NCI-H1930 (cell line): ENCODE data around the gene CAST.

Experiments
- DNase-seq, 2 experiments: peaks; one replicate each; lab custom pipeline; 2025; lab: John Stamatoyannopoulos, UW

CAST gene

DNA sequence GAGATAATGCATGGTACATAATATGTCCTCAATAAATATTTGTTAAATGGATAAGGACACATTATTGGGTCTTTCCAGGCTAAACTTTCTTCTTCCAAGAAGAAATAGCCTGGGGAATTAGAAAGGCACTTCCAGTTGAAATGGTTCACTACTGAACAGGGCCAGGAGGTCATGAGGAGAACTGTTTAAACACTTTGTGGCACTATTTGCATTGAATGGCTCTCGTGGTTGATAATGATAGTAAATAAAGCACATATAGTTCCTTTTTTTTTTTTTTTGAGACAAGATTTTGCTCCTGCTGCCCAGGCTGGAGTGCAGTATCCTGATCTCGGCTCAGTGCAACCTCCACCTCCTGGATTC is 19.9 kb upstream of the CAST start:
- DNase-seq, result no peak

DNA sequence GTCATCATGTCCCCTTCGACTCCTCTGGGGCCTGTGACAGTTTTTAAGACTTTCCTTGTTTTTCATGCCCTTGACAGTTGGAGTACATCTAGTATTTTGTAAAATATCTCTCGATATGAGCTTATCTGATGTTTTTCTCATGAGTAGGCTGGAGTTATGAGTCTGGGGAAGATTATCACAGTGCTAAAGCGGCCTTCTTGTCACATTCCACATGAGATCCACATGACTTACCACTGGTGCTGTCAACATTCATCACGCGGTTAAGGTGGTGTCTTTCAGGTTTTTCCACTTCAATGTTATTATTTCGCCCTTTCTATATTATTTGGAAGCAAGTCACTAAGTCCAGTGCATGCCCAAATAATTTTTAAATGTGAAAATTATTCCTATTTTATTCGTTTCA is 17.1 kb upstream of the CAST start:
- DNase-seq, result no peak

DNA sequence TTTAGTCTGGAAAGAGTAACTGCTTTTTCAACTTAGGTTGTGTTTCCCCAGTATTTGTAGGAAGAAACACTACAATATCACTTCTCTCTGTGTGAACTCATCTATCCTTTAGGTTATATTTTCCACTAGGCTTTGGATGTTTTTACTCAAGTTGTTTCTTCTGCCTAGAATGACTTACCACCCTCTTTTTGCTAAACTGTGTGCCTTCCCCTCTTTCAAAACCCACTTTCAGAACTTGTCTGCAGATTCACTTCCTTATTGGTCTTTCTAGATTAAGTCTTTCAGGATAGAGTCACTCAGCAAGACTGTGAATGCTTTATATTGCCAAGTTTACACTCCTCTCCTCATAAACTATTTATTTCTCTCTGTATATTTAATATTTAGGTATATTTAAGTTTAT is 14.2 kb upstream of the CAST start:
- DNase-seq, result no peak

DNA sequence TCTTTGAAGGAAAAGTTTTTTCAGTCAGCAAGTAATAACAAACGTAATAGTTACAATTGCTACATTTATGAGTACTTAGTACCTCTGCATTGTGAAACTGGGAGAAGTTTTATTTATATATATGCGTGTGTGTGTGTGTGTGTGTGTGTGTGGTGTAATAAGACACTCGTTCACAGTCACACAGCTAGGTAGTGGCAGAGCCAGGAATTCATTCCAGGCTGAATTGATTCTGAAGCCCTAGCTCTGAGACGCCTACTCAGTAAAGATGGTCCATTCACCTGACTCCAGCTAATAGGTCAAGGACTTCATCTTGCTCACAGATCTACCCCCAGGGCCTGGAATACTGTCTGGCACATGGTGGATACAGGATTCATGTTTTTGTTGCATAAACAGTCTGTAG is 13.6 kb upstream of the CAST start:
- no peak for DNase-seq

DNA sequence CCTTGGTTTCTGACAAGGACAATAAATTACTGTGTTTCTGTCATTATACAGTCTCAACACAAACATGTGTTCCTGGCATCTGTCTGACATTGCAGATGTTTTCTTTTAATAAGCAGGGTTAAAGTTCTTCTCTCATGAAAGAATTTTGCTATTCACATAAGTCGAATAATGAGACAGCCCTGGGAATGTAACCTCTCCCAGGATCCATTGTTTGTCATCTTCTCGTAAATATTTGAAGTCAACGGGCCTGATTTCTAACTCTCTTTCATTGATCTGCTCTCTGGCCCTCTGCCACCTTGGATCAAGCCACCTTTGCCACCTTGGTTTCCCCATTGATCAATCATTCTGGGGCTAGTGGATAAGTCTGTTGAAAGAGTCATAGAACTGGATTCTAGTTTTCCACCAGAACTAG is 12.9 kb upstream of the CAST start:
- DNase-seq, result no peak

DNA sequence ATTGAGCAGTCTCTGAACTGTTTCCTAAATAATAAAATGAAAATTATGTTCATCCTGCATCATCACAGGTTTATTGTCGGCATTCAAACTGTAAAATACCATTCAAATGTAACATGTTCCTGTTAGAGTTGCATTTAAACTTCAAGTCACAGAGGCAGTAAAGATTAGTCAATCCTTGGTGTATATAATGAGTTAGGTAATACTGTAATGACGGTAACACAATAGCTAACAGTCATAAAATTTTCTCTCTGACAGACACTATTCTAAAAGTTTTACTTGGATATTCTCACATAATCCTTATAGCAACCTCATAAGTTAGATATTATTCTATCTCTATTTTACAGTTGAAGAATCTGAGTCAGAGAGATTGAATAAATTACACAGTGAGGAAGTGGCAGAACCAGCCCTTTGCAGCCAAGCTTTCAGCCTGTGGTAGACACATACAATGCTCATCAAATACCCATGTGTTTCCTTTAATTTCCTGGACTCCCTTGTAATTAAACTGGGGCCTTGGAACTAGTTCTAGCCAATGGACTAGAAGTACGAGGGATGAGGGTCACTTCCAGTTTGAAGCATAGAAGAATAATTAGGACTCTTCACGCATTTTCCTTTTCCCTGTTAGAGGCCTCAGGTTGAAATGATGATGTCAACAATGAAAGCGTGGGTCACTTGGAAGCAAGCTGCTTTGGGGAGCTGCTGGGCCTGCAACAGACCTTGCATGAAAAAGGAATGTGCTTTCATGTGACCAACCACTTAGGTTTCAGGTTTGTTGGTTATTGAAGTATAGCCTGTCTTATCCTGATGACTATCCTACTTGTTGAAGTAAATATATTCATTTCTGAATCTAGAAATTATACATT is 12.3 kb upstream of the CAST start:
- no peak for DNase-seq

DNA sequence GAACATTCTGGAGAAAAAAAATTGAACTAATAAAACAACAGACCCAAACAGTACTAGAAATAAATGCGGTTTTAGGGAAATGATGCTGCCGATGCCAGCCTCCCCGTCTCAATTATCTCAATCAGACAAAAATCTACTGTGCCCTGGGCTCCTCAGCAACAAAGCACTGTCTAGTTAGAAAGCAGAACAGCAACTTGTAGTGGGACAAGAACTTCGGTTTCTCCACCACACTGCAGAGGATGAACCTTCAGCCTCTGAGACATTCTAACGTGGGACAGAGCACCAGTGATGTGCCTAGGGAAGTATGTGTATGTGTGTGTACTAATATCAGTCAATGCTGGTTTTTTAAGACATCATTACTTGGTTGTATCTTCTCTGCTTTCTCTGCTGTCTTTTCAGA is 11.1 kb upstream of the CAST start:
- DNase-seq, result no peak

DNA sequence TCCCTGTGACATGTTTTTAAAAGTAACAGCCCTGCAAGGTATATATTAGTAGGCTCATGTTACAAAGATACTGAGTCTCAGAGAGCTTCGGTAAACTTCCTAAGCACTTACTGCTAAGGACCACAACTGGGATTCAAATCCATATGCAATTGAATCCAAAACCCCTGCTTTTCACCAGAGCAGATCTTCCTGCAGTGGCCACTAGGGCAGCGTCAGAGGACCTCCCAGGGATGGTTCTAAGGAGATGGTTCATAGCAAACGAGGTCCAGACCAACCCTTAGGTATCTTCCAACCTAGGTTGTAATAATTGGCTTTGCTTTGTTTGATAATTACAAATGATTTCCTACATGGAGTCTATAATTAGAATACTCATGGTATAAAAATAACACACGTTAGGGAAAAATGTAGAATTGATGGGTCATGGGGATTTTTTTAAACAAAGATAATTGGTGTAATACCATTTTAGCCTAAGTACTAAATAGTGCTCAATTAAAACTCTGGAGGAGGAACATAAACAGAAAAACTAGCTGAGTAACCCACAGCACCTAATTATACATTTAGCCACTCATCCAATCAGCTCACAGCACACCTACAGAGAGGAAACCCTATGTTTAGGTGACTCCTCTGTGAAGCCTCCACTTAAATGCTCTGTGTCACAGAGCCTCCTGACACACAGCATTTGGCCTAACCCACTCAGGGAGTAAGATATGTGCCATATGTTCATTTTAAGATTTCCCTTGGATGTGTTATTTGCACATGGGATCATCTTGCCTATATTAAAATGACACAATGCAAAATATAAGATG is 10.0 kb upstream of the CAST start:
- DNase-seq, result no peak

DNA sequence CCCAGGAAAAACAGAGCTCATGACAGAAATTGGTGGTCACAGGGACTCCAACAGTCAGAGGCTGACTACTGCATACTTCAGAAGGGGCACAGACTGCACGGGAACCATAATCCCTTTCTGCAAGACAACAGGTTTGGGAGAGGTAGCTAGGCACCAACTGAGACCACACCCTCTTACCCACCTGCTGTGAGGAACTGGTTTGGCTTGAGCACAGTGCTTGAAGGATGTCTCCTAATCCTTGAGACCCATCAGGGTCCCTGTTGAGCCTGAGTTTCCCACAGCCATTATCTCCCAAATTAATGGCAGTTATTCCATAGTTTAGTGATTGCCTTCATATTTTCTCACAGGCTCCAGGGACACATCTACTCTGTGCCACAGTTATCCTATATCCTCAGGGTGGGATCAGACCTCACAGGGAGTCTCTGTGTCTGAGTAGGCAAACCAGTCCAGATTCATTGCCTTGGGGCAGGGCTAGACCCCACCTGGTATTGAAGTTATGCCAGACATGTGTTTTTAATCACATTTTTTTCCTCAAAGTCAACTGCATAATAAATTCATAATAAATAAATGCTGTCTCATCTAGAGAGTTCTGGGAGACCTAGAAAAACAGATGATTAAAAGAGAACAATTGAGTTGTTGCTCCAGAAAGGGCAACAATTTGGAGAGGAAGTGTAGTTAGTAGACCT is 9.3 kb upstream of the CAST start:
- DNase-seq, result no peak

DNA sequence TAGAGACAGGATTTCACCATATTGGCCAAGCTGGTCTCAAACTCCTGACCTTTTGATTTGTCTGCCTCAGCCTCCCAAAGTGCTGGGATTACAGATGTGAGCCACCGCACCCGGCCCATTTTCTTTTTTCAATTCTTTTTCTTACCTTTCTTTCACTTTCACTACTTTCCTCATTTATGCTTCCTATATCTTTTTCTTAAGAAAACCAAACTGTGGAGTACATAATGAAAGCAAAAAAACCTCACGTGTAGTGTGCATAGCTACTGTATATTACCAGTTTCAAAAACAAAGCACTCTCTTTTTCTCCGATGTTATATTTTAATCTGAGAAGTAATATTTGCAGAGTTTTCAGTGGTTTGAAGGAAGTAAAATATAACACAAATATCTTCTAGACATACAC is 8.0 kb upstream of the CAST start:
- DNase-seq, result no peak

DNA sequence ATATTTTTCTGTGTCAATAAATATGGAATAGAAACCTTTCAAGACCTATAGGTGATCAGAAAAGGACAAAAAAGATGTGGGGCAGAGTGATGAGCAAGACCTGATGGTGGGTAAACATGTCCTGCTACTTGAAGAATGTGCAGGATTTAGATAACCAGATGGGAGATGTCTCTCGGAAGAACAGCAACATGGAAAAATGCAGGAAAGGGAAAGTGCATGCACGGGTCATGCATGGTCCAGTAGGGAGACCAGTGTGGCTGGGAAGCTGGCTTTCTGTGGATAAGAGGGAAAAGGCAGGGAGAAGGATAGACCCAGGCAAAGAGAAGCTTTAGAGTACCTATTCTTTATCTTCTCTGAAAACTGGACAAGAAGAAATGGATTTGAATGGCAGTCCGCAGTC is 7.1 kb upstream of the CAST start:
- no peak for DNase-seq

DNA sequence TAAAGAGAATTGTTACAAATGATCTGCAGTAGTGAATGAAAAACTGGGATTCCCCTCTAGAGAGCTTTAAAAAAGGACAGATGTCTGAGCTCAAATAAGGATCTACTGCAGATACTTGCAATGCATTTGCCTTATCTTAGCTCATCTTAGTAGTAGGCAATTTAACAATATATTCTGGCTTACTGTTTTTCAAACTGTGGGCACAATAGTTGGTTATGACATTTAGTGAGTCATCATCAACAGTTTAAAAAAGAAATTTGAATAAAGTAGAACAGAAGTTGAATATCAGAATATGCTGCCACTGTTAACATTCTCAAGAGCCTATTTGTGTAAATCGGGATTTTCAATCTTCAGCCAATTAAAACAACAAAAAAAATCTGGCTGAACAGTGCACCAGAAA is 6.7 kb upstream of the CAST start:
- no peak for DNase-seq

DNA sequence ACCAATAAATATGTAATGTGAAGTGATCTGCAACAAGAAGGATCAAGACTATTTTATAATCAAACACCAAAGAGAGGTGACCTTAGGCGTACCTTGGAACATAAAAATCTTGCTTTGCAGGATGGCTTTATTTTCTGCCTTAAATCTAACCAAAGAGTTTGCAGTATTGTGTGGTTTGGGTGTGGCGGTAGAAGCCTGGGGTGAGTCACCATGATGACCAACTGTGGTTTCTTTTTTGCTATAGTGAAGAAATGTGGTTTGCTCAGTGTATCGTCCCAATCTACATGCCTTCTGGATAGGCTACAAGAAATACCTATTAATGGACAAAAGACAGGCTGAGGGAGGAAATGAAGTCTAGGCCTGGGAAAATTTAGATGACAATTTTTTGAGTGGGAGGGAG is 5.1 kb upstream of the CAST start:
- no peak for DNase-seq

DNA sequence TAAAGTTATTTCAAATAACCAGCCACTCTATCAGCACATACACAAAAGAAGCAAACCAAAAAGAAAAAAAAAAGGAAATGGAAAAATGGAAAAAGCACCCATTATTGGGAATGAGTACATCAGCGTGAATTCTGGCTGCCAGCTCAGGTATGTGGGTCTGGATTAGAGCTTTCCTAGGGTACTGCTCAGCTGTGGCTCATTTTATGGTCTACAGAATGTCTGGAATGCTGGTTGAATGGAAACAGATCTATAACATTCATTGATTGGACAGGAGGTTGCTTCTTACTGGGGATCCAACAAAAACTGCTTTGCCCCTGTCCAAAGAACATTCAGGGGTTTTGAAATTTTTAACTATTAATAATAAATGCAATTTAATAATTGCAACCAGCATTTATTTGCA is 3.9 kb upstream of the CAST start:
- no peak for DNase-seq

DNA sequence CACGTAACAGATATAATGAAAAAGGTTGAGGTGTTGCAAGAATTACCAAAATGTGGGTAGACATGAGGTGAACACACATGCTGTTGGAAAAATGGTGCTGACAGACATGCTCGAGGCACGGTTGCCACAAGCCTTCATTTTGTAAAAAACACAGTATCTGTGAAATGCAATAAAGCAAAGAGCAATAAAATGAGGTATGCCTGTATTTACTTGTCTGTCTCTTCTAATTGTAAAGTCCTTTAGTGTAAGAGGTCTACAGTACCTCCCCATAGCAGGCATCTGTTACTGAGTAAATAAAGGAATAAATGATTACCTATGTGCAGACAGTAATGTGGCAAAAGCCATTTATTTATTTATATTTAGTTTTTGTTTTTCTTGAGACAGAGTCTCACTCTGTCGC is 3.0 kb upstream of the CAST start:
- no peak for DNase-seq

DNA sequence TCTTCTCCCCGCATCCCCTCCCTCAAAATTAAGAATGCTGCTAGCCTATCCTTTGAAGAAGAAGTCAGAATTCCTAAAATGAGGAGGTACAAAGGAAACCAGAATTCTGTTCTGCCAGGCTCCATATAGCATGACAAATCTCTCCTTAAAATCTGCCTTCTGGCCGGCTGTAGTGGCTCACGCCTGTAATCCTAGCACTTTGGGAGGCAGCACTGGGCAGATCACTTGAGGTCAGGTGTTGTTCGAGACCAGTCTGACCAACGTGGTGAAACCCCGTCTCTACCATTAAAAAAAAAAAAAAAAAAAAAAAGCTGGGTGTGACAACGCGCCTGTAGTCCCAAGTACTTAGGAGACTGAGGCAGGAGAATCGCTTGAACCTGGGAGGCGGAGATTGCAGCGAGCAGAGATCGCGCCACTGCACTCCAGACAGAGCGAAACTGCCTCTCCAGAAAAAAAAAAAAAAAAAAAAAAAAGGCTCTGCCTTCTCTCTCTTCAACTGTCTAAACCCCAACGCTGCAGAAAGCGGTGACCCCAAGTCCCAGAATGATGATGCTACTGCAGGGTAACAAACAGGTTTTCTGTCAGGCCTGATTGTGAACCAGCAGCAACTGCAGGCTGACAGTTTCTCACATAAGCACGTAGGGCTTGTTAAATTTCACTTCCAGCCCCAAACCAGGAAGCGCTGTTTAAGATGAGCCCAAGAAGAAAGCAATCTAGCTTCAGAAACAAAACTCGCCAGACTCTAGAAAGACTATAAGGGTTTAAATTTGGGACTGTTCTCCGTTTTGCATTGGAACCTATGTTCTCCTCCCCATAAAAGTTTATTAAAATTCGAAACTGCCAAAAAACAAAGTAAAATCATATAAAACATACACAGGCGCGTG is 963 bp upstream of the CAST start:
- no peak for DNase-seq

DNA sequence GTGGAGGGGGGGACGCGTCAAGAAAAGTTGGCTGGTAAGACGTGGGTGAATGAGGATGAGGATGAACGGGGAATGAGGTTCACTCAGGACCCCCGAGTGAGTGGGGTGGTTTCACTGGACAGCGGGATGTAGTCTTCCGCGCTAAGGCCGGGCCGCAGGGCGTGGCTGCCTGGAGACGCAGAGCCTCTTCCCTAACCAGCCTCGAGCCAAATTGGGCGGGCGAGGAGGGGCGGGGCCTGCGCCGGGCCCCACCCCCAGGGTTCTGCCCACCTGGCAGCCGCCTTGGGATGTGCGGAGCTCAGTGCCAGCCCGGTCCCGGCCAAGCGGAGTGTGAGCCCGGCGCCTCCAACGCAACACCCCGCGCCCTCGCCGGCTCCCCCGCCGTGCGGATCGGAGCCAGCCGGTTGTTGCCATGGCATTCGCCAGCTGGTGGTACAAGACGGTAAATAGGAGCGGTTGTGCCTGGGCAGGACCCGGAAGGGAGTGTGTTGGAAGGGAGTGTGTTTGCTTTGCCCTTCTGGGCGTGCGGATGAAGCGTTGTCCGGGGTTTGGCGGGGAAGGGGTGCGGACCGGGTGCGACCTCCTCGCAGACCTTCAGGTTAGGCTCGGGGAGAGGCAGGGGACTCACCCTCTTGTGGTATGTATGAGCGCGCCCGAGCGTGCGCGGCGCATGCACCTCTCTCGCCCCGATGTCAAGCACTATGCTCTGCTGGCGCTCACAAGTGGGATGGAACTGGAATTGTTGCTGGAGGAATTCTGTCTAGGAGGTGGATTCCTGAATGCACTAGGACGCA is 746 bp downstream of the CAST start:
- peak; percentile 35 to 68 for DNase-seq

DNA sequence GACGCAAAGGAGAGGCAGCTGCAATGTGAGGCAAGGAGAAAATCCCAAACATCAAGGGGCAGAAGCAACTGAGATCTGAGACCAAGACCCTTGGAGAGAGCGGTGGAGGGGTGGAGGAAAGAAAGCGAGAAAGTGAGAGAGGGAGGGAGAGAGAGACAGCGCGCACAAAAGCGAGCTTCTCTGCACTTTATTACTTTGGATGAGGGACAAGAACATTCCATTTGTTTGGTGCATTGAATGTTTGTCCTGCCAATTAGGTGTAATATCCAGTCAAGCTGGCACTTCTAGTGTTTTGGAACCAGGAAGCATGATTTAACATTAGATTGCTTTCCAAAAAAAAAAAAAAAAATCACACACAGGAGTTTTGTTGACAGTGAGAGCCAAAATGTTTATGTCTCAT is 1.4 kb downstream of the CAST start:
- DNase-seq, result no peak

DNA sequence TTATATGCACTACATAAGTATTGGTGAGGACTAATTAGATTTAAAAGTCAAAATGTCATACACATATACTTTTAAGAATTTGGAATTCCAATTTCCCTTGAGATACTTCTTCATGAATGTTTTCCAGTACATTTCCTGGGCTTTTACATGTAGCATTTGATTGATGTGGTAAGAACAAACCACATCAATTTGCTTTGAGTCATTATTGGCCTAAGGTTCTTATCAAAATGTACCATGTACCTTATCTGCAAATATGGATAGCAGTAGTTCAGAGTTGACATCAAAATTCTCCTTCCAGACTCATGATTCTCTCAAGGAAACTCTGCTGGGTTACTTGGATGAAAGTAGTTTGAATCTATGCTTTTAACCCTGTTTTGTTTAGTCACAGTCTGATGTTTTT is 2.5 kb downstream of the CAST start:
- no peak for DNase-seq

DNA sequence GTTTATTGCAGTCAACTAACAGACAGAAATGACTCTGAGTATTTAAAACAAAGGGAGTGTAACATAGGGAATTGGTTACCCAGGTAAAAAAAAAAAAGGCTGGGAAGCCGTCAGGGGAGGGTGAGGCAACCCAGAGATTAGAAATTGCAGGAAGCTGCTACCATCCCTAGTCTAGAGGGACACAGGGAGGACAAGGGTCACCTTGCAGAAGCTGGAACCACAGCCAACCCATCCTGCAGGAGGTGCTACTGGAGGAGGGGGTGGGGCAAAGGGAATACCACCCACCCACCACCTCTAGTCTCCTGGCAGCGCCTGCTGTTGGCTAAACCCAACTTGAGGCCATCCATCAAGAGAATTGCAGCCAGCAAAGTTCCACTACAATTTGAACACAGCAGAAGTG is 6.5 kb downstream of the CAST start:
- DNase-seq, result no peak

DNA sequence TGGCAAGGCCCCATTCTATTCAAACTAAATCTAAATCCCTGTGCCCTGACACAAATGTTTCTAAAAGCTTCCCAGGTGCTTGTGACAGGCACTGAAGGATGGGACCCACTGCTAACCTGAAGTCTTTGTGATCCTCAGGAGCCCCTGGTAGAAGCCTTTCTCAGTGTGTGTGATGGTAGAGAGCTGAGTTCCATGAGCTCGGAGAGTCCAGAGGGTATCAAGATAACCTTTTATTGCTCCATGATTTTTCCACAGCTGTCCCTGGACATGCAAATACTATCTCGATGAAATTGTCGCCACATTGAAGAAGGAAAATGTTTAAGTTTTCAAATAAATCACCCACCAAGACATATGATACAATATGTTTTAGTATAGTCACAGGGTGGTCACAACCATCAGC is 7.7 kb downstream of the CAST start:
- DNase-seq, result no peak
